GM13976 (cell line): ENCODE results near the gene SLIT1.

Experiments
- DNase-seq: peaks from one replicate; pipeline ENCODE4 v3.0.0; 2012; ENCODE audit warnings: low spot score
- CTCF ChIP-seq: IDR thresholded peaks from 2 replicates; pipeline ENCODE4 v1.5.1; 2012; ENCODE audit warnings: borderline replicate concordance, mild to moderate bottlenecking; ENCODE audit not compliant: insufficient read depth; ENCODE audit errors: extremely low read depth, missing control alignments, control extremely low read depth
- in situ Hi-C: fragments of 300-500 bp; cut with MboI; formaldehyde crosslinking; loops from one replicate; pipeline ENCODE4 v1.12.0; 2022; ENCODE audit warnings: low sequenced_read_pairs, mixed read lengths, inconsistent platforms; ENCODE audit not compliant: unreplicated experiment

SLIT1 gene

GRCh38 chr10:96949039-96949683 is 236.6 kb downstream of the SLIT1 start:
- in situ Hi-C loops: no loop called here
- DNase-seq: no peak
- no peak for TF ChIP-seq CTCF
